ENCODE results near the gene BICC1.

BICC1 gene

DNA sequence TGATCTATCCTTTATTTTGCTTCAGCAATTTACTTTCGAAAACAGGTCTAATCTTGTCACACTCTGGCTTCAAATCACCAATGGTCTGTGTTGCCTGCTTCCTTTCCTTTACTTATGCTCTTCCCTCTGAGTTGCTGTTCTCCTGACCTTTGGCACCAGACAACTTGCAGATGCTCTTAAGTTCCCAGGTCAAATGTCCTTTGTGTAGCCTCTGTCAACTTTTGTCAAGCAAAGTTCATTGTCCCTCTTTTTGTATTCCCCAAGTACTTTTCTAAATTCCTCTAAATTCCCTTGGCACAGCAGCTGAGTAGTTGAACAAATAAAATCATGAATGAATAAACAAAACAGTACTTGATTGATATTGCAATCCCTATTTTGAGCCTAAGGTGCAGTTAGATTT lies 289.4 kb downstream of the BICC1 start:
- no peak for TF ChIP-seq ZNF274 (IDR thresholded peaks at IDR 0.05; ENCODE audit: low read depth, low read length)
- no peak overlapping the region for H3K4me3 ChIP-seq (ENCODE audit: low read length)

GRCh38 chr10:58806323-58806722 lies 293.7 kb downstream of the BICC1 start:
- no peak overlapping the region for H3K4me3 ChIP-seq (ENCODE audit: low read length)
- no peak for TF ChIP-seq ZNF274 (IDR thresholded peaks at IDR 0.05; ENCODE audit: low read depth, low read length)

- no peak for TF ChIP-seq ZNF274 (IDR thresholded peaks at IDR 0.05; ENCODE audit: low read depth, low read length)
- no peak overlapping the region for H3K4me3 ChIP-seq (ENCODE audit: low read length)
Observed at GRCh38 chr10:58806970-58807628, 294.4 kb downstream of the BICC1 start.

DNA sequence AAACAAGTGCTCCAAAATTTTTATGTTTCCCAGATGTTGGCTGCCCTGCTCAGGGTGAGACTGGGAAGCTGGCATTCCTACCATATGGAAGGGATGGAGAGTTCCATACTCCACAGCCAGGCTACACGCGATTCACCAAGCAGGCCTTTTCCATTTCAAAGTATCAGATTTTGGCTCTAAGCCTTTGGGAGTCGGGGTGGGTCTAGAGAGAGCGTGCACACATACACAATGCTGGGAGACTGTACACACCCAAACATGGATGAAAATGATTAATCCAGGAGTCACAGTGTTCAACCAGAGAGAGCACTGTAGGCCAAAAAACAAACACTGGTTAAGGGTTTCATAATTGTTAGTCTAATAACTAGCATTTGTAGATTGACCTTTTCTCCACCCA lies 295.0 kb downstream of the BICC1 start:
- H3K4me3 ChIP-seq (ENCODE audit: low read length), result no peak overlapping the region
- no peak for TF ChIP-seq ZNF274 (IDR thresholded peaks at IDR 0.05; ENCODE audit: low read depth, low read length)

- TF ChIP-seq ZNF274 (IDR thresholded peaks at IDR 0.05; ENCODE audit: low read depth, low read length), result no peak
- no peak overlapping the region for H3K4me3 ChIP-seq (ENCODE audit: low read length)
Observed at GRCh38 chr10:58810751-58811150, 298.1 kb downstream of the BICC1 start.

DNA sequence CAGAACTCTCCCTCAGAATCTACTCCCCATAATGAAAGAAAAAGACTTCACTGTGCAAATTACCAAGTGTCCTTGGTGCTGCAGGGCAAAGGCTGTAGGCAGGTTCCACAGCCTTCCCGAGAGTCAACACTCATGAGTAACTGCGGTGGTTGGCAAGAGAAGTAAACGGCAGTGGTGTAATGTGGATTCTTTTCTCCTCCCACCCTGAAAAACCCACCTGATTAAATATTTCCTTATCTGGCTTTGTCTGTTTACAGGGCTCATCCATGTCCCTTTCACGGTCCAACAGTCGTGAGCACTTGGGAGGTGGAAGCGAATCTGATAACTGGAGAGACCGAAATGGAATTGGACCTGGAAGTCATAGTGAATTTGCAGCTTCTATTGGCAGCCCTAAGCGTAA lies 300.9 kb downstream of the BICC1 start:
- no peak for TF ChIP-seq ZNF274 (IDR thresholded peaks at IDR 0.05; ENCODE audit: low read depth, low read length)
- H3K4me3 ChIP-seq (ENCODE audit: low read length), result no peak overlapping the region

DNA sequence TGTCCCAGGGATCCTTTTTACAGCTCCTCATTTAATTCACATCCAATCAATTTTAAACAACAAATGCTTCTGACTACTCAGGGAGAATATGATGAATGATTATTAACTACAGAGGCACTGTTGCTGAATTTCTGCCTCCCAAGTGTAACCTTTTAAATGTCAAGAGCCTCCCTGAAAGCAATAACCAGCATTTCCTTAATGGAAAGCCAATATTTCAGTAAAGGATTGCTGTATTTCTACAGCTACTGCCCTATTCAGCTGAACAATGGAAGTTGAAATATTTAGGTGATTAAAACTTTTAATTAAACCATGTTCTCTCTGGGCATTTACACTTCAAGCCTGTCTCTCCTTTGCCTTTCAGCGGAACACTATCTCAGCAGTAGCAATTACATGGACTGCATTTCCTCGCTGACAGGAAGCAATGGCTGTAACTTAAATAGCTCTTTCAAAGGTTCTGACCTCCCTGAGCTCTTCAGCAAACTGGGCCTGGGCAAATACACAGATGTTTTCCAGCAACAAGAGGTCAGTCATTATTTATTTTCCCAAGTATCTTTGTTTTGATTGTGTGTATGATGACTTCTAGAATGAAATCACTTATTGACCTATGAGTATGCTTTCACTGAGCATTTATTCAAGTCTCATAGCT lies 304.7 kb downstream of the BICC1 start:
- H3K4me3 ChIP-seq (ENCODE audit: low read length), result no peak overlapping the region
- no peak for TF ChIP-seq ZNF274 (IDR thresholded peaks at IDR 0.05; ENCODE audit: low read depth, low read length)

GRCh38 chr10:58818900-58819299 lies 306.2 kb downstream of the BICC1 start:
- H3K4me3 ChIP-seq (ENCODE audit: low read length), result no peak overlapping the region
- TF ChIP-seq ZNF274 (IDR thresholded peaks at IDR 0.05; ENCODE audit: low read depth, low read length), result no peak

DNA sequence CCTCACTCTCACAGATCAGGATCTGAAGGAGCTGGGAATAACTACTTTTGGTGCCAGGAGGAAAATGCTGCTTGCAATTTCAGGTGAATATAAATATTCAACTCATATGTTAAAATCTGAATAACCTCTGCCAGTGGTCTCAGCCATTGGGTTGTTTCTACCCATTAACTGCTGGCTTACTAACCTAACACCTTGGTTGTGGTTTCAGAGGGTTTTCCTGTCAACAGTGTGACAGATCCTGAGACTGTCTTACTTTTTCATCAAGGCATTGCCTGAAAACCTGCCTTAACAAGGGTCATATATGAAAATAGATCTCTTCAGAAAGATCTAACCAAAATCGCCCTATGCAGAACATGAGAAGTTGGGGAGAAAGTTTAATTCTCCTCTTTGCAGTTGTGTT lies 307.7 kb downstream of the BICC1 start:
- no peak overlapping the region for H3K4me3 ChIP-seq (ENCODE audit: low read length)
- no peak for TF ChIP-seq ZNF274 (IDR thresholded peaks at IDR 0.05; ENCODE audit: low read depth, low read length)

- TF ChIP-seq ZNF274 (IDR thresholded peaks at IDR 0.05; ENCODE audit: low read depth, low read length), result no peak
- no peak overlapping the region for H3K4me3 ChIP-seq (ENCODE audit: low read length)
Observed at GRCh38 chr10:58820861-58821751, 308.4 kb downstream of the BICC1 start.

DNA sequence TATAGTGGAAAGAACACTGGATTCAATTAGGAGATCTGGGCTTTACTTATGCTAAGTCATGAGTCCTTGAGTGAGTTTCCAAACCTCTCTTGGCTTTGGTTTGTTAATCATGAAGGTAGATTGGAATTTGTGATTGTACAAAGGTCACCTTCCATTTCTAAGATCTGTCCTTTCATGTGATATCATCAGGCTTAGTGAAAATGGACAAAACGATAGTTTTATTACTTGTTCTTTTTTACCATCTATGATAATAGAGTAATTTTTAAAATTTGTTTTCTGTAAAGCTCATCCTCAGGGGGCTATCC lies 309.0 kb downstream of the BICC1 start:
- no peak overlapping the region for H3K4me3 ChIP-seq (ENCODE audit: low read length)
- no peak for TF ChIP-seq ZNF274 (IDR thresholded peaks at IDR 0.05; ENCODE audit: low read depth, low read length)

DNA sequence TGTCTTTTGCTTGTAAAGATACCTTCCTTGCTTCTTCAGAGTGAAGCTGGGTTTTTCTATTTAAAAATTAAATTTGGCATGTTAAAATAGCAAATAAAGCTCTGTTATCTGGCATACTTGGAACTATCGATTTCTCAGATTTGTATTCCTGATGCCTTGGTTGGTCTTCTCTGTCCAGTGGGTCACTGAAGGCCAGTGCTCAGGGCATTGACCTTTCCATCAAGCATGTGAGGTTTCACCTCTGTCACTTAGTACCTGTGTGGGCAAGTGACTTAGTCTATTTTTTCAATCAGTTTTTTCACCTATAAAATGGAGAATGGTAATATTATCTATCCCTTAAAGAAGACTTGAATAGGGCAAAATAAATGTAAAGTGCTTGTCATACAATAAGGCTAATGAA lies 311.3 kb downstream of the BICC1 start:
- TF ChIP-seq ZNF274 (IDR thresholded peaks at IDR 0.05; ENCODE audit: low read depth, low read length), result no peak
- H3K4me3 ChIP-seq (ENCODE audit: low read length), result no peak overlapping the region

GRCh38 chr10:58824396-58824795 lies 311.7 kb downstream of the BICC1 start:
- no peak overlapping the region for H3K4me3 ChIP-seq (ENCODE audit: low read length)
- TF ChIP-seq ZNF274 (IDR thresholded peaks at IDR 0.05; ENCODE audit: low read depth, low read length), result no peak

DNA sequence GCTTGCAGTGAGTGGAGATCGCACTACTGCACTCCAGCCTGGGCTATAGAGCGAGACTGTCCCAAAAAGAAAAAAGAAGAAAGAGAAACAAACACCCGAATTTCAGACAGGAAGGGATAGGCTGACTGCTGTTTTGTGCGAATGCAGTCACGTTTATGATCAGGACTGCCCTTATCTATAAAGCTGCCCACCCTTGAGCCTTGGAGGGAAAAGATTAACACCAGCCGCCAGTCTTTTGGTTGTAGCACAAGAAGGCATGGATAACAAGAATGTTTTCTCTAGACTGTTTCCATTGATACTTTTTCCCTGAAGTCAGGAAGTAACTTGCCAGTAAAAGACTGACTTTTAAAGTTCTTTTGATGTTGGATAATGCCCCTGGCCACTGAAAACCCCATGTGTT lies 314.0 kb downstream of the BICC1 start:
- TF ChIP-seq ZNF274 (IDR thresholded peaks at IDR 0.05; ENCODE audit: low read depth, low read length), result no peak
- no peak overlapping the region for H3K4me3 ChIP-seq (ENCODE audit: low read length)

GRCh38 chr10:58827381-58827780 lies 314.7 kb downstream of the BICC1 start:
- no peak overlapping the region for H3K4me3 ChIP-seq (ENCODE audit: low read length)
- TF ChIP-seq ZNF274 (IDR thresholded peaks at IDR 0.05; ENCODE audit: low read depth, low read length), result no peak
